Adrenal gland (tissue), 12 donors: Measurements from ENCODE around the gene AMN. TPM values are rescaled to one million over a fixed set of nuclear protein-coding genes. Genes with fewer than 3 reads are reported as not detected.
A peak's percentile ranks its signal among the peaks of the same experiment; 100 is the strongest.

Experiments
- DNase-seq, 7 donors: peaks; one replicate each; pipeline ENCODE4 v3.0.0-alpha.2; 2019 to 2020
- H3K27ac ChIP-seq, 5 donors: fragments of 200-600 bp; sonication (generic) in 4 of 5; 1 replicate in 3 of 5; 2 replicates in 2 of 5; pipeline versions ENCODE4 v1.5.1 to v1.8.0; 2016 to 2020; ENCODE audit warnings: mild to moderate bottlenecking in 1 of 5
- H3K27me3 ChIP-seq: fragments of 200-600 bp; 2 replicates; pipeline ENCODE4 v1.8.0; 2021
- H3K36me3 ChIP-seq, 2 donors: fragments of 200-600 bp; replicated peaks in 1 of 2; 1 replicate in 1 of 2; 2 replicates in 1 of 2; pipeline versions ENCODE4 v1.5.1 to v1.8.0; 2018 to 2022
- H3K4me1 ChIP-seq, 2 donors: fragments of 200-600 bp; replicated peaks in 1 of 2; 1 replicate in 1 of 2; 2 replicates in 1 of 2; pipeline versions ENCODE4 v1.5.1 to v1.8.0; 2018 to 2021
- H3K4me3 ChIP-seq, 4 donors: fragments of 200-600 bp; sonication (generic) in 3 of 4; one replicate each; pipeline ENCODE4 v1.5.1; 2016 to 2018
- H3K9me3 ChIP-seq, 3 donors: fragments of 200-600 bp; sonication (generic) in 1 of 3; replicated peaks in 1 of 3; 1 replicate in 2 of 3; 2 replicates in 1 of 3; pipeline versions ENCODE4 v1.5.1 to v1.8.0; 2016 to 2021
- CTCF ChIP-seq, 6 experiments: fragments of 450-650 bp in 4 of 6; fragments of 200-600 bp in 2 of 6; sonication (generic) in 1 of 6; IDR thresholded peaks; 1 replicate in 5 of 6; 2 replicates in 1 of 6; pipeline versions ENCODE4 v1.5.1 to v1.8.0; 2016 to 2021; ENCODE audit warnings: antibody characterized with exemption in 6 of 6, mild to moderate bottlenecking in 2 of 6, moderate library complexity in 1 of 6
- POLR2A ChIP-seq, 2 donors: fragments of 450-650 bp; IDR thresholded peaks; one replicate each; pipeline ENCODE4 v1.6.1; 2017; ENCODE audit warnings: antibody characterized with exemption in 2 of 2, mild to moderate bottlenecking in 2 of 2, moderate library complexity in 1 of 2
- WGBS, 4 donors: extraction: QIAGEN DNeasy Blood & Tissue Kit in 2 of 4; methylation state at CpG; one replicate each; pipeline versions ENCODE4 v1.1.5 to v1.1.7; 2013 to 2017; 5-methylcytosine and 5-hydroxymethylcytosine counted together
- intact Hi-C, 2 donors: fragments of 100-400 bp; cut with DNase I; formaldehyde crosslinking; loops; one replicate each; pipeline versions ENCODE4 v1.14.1 to v1.15.0; 2022 to 2023
- polyA plus RNA-seq, 3 donors: library from polyadenylated mRNA; stranded (reverse); fragments of 200-250 nt in 2 of 3; fragments of 350-450 nt in 1 of 3; fragmentation: Illumina TruSeq in 1 of 3; extraction: RNeasy Lipid Tissue Mini Kit (QIAGEN cat#74804) in 1 of 3; gene quantifications; one replicate each; pipeline ENCODE4 v1.2.3, GENCODE V29; 2013 to 2014
- total RNA-seq, 9 donors: library from RNA; depleted of rRNA in 4 of 9; stranded (reverse); fragments of >200 nt in 4 of 9; fragments of 120-200 nt in 1 of 9; fragmentation: NEBNext Ultra II Directional in 1 of 9; extraction: Animal tissue kit (Norgen Biotek cat#: 25700) in 1 of 9; gene quantifications; one replicate each; pipeline versions ENCODE4 v1.1.0 to v1.2.4, GENCODE V29; 2013 to 2023
- donor health status: healthy with polysubstance abuse.
- donor health status: Bipolar disorder and iron deficiency.
- donor health status: DM: yes; HTN: yes; CAD: no.
- donor health status: DM: no; HTN: no; CAD: no.
- donor health status: DM: no; HTN: no; CAD: no.
- donor health status: DM: yes; HTN: yes; CAD: no.

The AMN gene
- total and polyA plus RNA-seq, 12 donors, result 0.07 to 3.6 (median 0.35) TPM; not detected in 4

- TF ChIP-seq POLR2A (IDR thresholded peaks at IDR 0.05) (no peak), CTCF (IDR thresholded peaks at IDR 0.05) (no peak)
- H3K4me1 ChIP-seq, result peaks cover 0 to 17% of the 10 kb centered on the region in 2 donors
- intact Hi-C loops, result no loop called here
- no peaks in the 10 kb centered on the region for H3K27me3 ChIP-seq
- no peak overlapping the region for H3K4me3 ChIP-seq
- peak in 1 of 7 donors; percentile 28 for DNase-seq
- 73 to 81% (median 78%) methylated on average over 14 of the region's 14 CpGs for WGBS, 4 donors
- H3K36me3 ChIP-seq, result peaks cover 0 to 4% of the 10 kb centered on the region in 2 donors
- H3K27ac ChIP-seq, result no peak overlapping the region
- no peaks in the 10 kb centered on the region for H3K9me3 ChIP-seq
Observed at GRCh38 chr14:102897299-102898027, 25.0 kb upstream of the AMN start.

GRCh38 chr14:102898298-102898697 is 24.2 kb upstream of the AMN start:
- H3K4me3 ChIP-seq, result no peak overlapping the region
- no peaks in the 10 kb centered on the region for H3K9me3 ChIP-seq
- H3K36me3 ChIP-seq, result peaks cover 0 to 5% of the 10 kb centered on the region in 2 donors
- TF ChIP-seq CTCF (IDR thresholded peaks at IDR 0.05) (no peak), POLR2A (IDR thresholded peaks at IDR 0.05) (no peak)
- no peak for DNase-seq
- no peaks in the 10 kb centered on the region for H3K27me3 ChIP-seq
- WGBS, 4 donors, result 68 to 97% (median 94%) methylated on average over 3 to 6 of the region's 6 CpGs
- H3K4me1 ChIP-seq, result peaks cover 0 to 17% of the 10 kb centered on the region in 2 donors
- intact Hi-C loops, result no loop called here
- H3K27ac ChIP-seq, result no peak overlapping the region

GRCh38 chr14:102898776-102899515 is 23.5 kb upstream of the AMN start:
- DNase-seq, result no peak
- no peak for TF ChIP-seq CTCF (IDR thresholded peaks at IDR 0.05)
- no peak for TF ChIP-seq POLR2A (IDR thresholded peaks at IDR 0.05)

GRCh38 chr14:102899516-102899900 is 23.0 kb upstream of the AMN start:
- TF ChIP-seq CTCF (IDR thresholded peaks at IDR 0.05), result no peak
- no peak for TF ChIP-seq POLR2A (IDR thresholded peaks at IDR 0.05)
- WGBS, 4 donors, result 88 to 98% (median 95%) methylated on average over 8 of the region's 8 CpGs
- no peaks in the 10 kb centered on the region for H3K9me3 ChIP-seq
- DNase-seq, result no peak
- peaks cover 0 to 10% of the 10 kb centered on the region in 2 donors for H3K36me3 ChIP-seq
- no peak overlapping the region for H3K27ac ChIP-seq
- intact Hi-C loops, result no loop called here
- no peak overlapping the region for H3K4me3 ChIP-seq
- no peaks in the 10 kb centered on the region for H3K27me3 ChIP-seq
- H3K4me1 ChIP-seq, result peaks cover 0 to 17% of the 10 kb centered on the region in 2 donors

More at GRCh38 chr14:102898776-102899515, 23.5 kb upstream of the AMN start:
- 90 to 94% (median 93%) methylated on average over 16 to 18 of the region's 18 CpGs for WGBS, 4 donors
- Histone ChIP-seq H3K4me3 (no peak overlapping the region), H3K36me3 (peaks cover 0 to 10% of the 10 kb centered on the region in 2 donors), H3K9me3 (no peaks in the 10 kb centered on the region), H3K27ac (no peak overlapping the region), H3K4me1 (peaks cover 0 to 17% of the 10 kb centered on the region in 2 donors), H3K27me3 (no peaks in the 10 kb centered on the region)
- intact Hi-C loops, result no loop called here
